ENCODE results near the gene CAPZA1.

Gene CAPZA1

GRCh38 chr1:112702420-112703261 lies 83.0 kb downstream of the CAPZA1 start:
- no peak for DNase-seq

GRCh38 chr1:112703706-112704105 lies 84.1 kb downstream of the CAPZA1 start:
- no peak for DNase-seq

- no peak for DNase-seq
Observed at GRCh38 chr1:112704391-112704933, 84.8 kb downstream of the CAPZA1 start.

GRCh38 chr1:112704934-112705627 lies 85.4 kb downstream of the CAPZA1 start:
- DNase-seq: peak; percentile 76

DNA sequence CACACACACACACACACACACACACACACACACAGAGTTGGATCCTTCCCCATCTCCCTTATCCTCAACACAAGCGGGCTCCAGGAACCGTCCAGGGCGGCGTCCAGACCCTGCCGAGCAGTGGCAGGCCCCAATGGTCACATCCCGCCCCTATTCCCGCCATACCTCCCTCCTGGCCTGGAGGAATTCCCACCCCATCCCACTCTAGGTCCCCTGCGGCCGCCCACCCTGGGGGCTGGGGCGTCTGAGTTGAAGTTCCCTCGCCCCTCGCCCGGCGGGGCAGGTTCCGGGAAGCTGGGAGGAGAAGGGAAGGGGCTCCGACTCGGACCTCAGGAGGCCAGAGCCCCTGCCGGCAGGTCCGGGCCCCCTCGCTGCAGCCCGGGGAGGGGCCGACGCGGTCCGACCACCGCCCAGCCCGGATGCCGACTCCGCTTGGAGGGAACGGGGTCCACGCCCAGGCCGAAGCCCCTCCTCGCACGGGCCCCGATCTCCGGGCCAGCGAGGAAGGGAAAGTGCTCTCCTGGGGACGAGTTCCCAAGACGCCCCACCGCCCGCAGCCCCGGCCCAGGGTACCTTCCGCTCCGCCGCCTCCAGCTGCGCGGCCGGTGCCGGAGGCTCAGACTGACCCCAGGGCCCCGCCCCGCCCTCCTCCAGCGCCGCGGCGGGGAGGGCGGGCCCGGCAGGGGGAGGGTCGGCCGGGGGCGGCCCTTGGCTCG lies 87.0 kb downstream of the CAPZA1 start, which contains the start of gene RHOC:
Gene RHOC (minus strand): TSS at position 623 of the 716 bp plus-strand sequence. CDS start 3,328 bp downstream, outside the sequence.
- DNase-seq: peak; percentile 79

DNA sequence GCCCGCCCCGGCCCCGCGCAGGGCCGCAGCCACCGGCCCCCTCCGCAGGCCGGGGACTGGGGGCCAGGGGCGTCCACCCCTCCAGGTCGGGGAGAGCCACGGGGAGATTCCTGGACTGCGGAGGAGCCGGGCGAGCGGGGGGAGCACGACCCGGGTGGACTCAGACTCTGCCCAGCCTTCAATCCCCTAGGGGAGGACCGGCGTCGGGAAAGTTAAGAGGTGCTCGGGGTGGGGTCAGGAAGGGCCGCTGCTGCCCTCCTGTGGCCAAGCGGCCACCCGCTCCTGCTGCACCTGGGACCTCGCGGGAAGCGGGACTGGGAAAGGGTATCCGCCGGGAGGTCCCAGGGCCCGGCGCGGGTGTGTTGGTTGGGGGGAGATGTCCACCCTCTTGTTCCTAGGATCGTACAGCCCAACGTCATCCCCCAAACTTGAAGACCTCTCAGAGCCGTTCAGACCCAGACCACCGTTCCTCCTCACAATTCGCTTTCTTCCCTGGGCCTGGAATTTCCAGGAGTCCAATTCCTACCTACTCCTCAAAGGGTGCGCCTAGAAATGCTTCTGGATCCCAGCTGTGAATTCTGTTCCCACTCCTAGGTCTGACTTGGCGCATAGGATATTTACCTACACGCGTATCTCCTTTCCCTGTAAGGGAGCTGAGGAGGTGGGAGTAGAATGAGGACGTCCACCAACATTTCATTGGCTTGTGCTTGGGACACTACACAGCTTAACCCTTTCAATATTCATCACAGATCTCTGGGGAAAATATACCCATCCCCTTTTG lies 87.8 kb downstream of the CAPZA1 start:
- peak; percentile 94 for DNase-seq

DNA sequence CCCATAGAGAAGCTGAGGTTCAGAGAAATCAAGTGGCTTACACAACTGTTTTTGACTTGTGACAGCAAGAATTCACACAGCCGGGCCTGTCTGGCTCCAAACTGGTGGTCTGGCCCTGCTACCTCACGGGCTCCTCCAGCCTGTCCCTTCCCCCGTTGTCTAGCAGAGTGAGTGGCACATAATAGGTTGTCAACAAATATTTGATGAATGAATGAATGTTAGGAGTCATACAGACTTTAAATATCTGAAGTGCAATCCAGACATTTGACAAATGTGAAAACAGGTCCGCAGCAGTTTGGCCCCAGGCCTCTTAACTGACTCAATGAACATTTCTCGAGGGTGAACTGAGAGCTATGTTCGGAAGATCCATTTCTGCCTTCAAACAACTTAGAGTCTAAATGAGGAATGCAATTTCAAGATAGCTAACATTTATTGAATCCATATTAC lies 88.4 kb downstream of the CAPZA1 start:
- no peak for DNase-seq

- no peak for DNase-seq
Observed at GRCh38 chr1:112708489-112708888, 88.9 kb downstream of the CAPZA1 start.

DNA sequence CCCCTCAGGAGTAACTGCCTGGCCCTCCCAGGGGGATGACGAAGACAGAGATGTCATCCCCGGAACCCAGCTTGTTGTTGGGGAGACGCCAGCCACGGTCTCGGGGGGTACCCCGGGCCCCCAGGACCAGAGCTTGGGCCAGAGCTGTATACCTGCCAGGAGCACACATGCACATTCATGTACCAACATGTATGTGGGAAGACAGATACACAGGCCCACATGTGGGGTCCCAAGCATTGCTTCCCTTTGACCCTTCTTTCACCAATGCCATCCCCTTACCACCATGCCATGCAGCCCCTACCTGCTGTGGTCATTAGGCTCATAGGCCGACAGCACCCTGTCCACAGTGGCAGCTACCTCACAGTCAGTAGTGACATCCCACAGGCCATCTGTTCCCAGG lies 90.5 kb downstream of the CAPZA1 start:
- DNase-seq: no peak

- no peak for DNase-seq
Observed at GRCh38 chr1:112710586-112710985, 91.0 kb downstream of the CAPZA1 start.

- DNase-seq: no peak
Observed at GRCh38 chr1:112711041-112711440, 91.4 kb downstream of the CAPZA1 start.

DNA sequence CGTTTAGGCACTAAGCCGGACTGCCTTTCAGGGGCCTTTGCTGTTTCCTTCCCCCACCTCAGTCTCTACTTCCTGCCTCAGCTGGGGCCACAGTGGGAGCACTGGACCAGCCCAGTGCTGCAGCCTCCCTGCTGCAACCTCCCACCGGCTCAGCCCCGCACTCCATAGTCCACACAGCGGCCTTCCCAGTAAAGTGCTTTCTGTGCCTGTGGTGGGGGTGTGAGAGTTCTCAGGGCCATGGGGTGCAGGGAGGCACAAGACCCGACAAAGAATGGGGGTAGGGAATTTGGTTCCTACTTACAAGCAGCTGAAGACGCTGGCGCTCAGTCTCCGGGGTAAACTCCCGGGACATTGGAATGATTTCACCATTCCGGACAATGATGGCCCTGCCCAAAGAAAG lies 92.0 kb downstream of the CAPZA1 start:
- no peak for DNase-seq

DNA sequence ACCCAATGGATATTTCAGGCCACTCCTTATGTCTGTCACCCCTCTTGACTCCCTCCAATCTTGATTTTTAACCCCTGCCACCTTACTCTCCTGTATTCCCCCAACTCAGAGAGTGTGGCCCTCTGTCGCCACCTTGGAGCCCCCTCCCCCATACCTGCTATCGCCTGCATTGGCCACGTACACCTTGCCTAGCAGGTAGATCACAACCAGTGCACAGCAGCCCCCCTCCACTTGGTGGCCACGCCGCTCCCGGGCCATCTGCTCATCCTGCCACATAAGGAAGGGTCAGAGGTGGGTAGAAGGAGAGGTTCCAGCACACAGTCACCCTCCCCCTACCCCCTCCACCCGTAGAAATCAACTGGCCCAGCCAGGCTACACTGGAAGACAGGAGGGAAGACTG lies 92.6 kb downstream of the CAPZA1 start:
- no peak for DNase-seq

GRCh38 chr1:112712701-112713128 lies 93.1 kb downstream of the CAPZA1 start:
- DNase-seq: no peak

DNA sequence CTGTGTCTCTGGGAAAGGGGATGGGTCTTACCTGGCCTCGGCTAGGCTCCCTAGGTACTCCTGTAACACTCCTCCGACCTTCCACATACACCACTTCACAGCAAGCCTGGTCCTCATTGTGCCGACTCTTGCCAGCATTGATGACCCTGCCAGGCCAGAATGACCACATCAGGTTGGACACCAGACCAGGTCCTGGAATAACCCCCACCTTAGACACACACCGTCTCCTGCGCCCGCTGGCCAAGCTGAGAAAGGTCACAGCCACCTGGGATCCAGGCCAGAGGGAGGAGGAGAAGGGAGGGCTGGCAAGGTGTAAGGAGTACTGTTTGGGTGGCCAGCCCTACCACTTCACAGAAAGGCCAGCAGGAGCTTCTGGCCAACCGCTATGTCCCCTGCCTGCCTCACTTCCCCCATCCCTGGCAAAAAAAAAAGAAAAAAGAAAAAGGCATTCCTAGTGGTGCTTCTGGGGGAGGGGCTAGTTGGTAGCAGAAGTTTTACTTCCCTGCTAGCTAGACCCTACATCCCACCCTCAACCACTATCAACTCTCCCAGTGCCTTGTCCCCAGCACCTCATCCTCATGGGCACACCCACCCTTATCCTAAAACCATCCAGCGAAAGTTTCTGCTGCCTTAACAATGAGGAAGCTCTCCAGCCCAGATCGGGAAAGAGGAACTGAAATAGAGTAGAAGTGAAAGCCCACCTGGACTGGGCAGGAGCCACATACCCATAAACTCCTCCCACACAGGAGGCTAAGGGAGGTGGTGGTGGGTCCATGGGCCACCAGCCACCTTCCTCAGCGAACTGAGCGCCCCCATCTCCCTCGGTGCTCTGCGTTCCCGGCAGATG lies 94.1 kb downstream of the CAPZA1 start:
- DNase-seq: no peak

DNA sequence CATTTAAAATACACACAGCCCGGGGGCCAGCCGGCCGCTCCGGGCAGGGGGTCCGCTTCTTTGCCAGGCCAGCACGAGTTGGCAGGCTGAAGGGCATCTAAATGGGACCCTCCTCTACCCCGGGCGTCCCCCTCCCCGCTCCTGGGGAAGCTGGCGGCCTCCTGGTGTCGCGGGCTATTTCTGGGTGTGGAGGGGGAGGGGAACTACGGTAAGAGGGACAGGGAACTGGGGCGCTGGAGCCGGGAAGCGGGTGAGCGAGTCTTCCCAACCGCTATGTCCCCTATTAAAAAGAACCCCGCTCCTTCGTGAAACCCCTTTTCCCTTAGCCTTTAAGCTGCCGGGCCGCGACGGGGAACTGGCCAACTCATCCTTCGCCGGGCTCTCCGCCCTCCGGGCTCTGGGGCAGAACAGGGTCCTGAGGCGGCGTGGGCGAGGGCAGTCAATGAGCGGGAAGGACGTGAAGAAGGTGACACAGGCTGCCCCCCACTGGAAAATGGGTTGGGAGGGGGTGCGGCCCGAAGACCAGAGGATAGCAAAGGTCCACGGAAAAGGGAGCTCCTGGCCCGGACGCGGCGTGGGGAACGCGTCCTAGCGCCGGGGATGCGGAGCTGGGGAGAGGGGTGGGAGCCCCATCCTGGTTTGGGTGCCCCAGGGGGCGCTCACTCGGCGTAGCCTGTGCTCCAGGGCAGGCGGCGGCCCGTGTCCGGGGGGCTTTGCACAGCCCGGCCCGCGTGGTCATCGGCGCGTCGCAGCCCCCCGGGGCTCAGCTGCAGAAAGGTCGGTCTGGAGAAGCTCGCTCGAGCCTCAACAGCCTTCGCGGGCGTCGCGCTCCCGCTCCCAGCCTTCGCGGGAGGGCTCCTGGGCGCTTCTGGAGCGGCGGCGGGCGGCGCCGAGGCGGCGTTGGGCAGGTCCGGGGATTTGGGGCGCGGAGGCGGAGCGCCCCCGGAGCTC lies 95.0 kb downstream of the CAPZA1 start:
- DNase-seq: peak; percentile 86

DNA sequence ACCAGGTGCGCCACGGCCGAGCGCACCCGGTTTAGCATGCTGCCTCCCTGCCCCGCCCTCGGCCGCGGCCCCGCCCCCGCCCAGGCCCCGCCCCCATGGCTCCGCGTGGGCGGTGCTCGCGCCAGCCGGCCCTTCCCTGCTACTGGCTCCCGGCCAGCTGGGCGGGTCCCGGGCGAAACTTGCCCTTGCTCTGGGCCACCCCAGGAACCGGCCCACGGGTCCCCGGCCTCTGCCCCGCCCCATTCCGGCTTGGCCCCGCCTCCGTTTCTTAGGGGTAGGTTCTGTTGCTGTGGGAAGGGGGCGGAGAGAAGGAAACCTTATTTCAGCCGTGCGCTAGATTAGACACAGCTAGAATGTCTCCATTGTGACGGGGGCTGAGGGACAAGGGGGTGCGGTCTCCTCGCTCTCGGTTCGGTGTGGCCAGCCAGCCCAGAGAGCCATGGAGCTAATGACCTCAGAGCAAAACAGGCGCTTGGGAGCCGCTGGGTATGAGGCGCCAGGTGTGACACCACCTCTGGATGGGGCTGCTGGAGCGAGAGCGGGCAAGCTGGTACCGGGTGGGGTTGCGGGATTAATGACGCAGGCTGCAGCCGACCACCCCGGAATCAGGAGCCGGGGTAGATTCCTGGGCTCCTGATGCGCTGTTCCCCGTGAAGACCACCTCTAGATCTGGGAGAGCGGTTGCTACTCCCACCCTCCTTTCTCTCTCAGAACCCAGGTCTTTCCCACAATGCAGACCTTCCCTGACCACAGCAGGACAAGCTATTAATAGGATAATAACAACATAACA lies 95.8 kb downstream of the CAPZA1 start, which contains the start of gene PPM1J:
Gene PPM1J (minus strand): TSS at position 69 of the 790 bp plus-strand sequence. CDS start 31 bp downstream, at position 38.
- DNase-seq: peak; percentile 85

DNA sequence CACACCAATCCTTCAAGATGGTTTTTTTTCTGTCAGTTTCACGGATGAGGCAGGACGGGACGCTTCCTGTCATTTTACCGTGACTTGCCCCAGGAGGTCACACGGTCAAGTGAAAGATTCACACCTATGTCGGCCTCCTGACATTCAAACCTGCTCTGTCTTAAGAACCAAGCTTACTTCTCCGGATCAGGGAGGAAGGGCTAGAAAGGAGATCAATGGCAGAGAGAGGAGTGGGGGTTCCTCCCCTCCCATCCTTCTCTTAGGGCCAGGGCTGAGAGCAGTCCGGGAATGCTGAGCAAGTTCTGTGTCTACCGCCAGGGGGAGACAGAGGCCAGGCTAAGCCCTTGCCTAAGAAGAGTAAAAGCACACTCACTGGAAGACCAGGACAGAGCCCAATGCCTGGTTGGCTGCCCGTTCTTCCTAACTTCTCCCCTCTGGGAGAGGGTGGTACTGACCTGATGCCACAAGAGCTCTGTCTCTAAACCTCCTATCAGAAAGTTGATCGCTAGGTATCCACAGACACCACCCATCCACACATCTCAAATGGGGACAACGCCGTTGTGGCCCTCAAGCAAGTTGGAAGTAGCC lies 96.6 kb downstream of the CAPZA1 start:
- DNase-seq: peak; percentile 93

All from retina (tissue), 1 donor.